SK-N-MC (cell line): ENCODE measurements around the gene AFAP1.

Experiments used
- EZH2 ChIP-seq: fragments of 200-600 bp; sonication (generic); IDR thresholded peaks from one replicate; pipeline ENCODE4 v1.6.1; 2017; ENCODE audit warnings: antibody characterized with exemption
- FOXP2 ChIP-seq: optimal IDR thresholded peaks from 2 replicates; pipeline ENCODE3; 2011; ENCODE audit warnings: mild to moderate bottlenecking, moderate library complexity; ENCODE audit not compliant: insufficient read depth; ENCODE audit errors: extremely low read length, control extremely low read depth
- POLR2AphosphoS5 ChIP-seq: IDR thresholded peaks from 2 replicates; pipeline ENCODE4 v1.6.1; 2012; ENCODE audit warnings: mild to moderate bottlenecking, low read depth, low read length, borderline replicate concordance

GRCh38 chr4:7897811-7898210, 41.9 kb downstream of the AFAP1 start:
- TF ChIP-seq EZH2 (no peak), POLR2AphosphoS5 (no peak), FOXP2 (no peak)
